A549 (cell line): ENCODE data around the gene P4HA2. TPM values are rescaled to one million over a fixed set of nuclear protein-coding genes. Genes with fewer than 3 reads are reported as not detected.

ENCODE experiments used
- ATAC-seq, 2 experiments: fragments of 200-7000 bp in 1 of 2; fragments of >200 bp in 1 of 2; cut with Nextera tagmentation in 1 of 2; cut with Tn5 transposase in 1 of 2; 3 replicates each; pipeline versions ENCODE4 v1.8.0 to v1.9.1; 2018 to 2020; ENCODE audit warnings: mild to moderate bottlenecking in 1 of 2, moderate library complexity in 1 of 2
- CTCF ChIA-PET: fragments of 300-600 bp; sonication (Branson Sonifier 250); formaldehyde crosslinking; extraction: SDS; loops from one replicate; lab custom pipeline; 2021; ENCODE audit warnings: antibody characterized with exemption, inconsistent platforms; lab: Yijun Ruan, JAX
- POLR2A ChIA-PET: fragments of 350-600 bp; formaldehyde crosslinking; extraction: SDS; loops from one replicate; lab custom pipeline; 2021; ENCODE audit warnings: antibody characterized with exemption, inconsistent platforms; lab: Yijun Ruan, JAX
- DNase-seq, 2 experiments: peaks; one replicate each; pipeline versions ENCODE4 v3.0.0 to v3.0.0-alpha.2; 2011 to 2016; ENCODE audit warnings: low read depth in 1 of 2, low spot score in 1 of 2
- FAIRE-seq: peaks from 2 replicates; lab custom pipeline; 2011; peaks lifted over from hg19 to GRCh38; lab: Jason Lieb, UNC
- H3K27ac ChIP-seq, 2 experiments: fragments of >200 bp; sonication (Bioruptor Twin); formaldehyde crosslinking; 3 replicates each; pipeline ENCODE4 v1.5.1; 2016 to 2017
- H3K4me1 ChIP-seq: fragments of >200 bp; sonication (Bioruptor Twin); formaldehyde crosslinking; 3 replicates; pipeline ENCODE4 v1.6.1; 2016
- H3K4me2 ChIP-seq: fragments of >200 bp; sonication (Bioruptor Twin); formaldehyde crosslinking; 3 replicates; pipeline ENCODE4 v1.6.1; 2016
- H3K4me3 ChIP-seq: fragments of >200 bp; sonication (Bioruptor Twin); formaldehyde crosslinking; 3 replicates; pipeline ENCODE4 v1.5.1; 2016
- H3K9me3 ChIP-seq: fragments of >200 bp; sonication (Bioruptor Twin); formaldehyde crosslinking; 3 replicates; pipeline ENCODE4 v1.6.1; 2016
- CBX2 ChIP-seq: fragments of 200-600 bp; sonication (generic); IDR thresholded peaks from 2 replicates; pipeline ENCODE4 v1.6.1; 2016; ENCODE audit warnings: low read depth, mild to moderate bottlenecking, borderline replicate concordance
- CBX8 ChIP-seq: fragments of 200-600 bp; sonication (generic); IDR thresholded peaks from 2 replicates; pipeline ENCODE4 v1.6.1; 2016
- CTCF ChIP-seq: fragments of >200 bp; sonication (Bioruptor Twin); formaldehyde crosslinking; IDR thresholded peaks from 3 replicates; pipeline ENCODE4 v1.5.1; 2016
- E2F6 ChIP-seq: IDR thresholded peaks from 2 replicates; pipeline ENCODE4 v1.6.1; 2012; ENCODE audit warnings: low read depth, borderline replicate concordance
- ELK1 ChIP-seq: fragments of 150-350 bp; IDR thresholded peaks from 2 replicates; pipeline ENCODE4 v1.6.1; 2014; ENCODE audit warnings: low read depth, mild to moderate bottlenecking, low read length
- FOSL2 ChIP-seq, 2 experiments: fragments of 450-650 bp in 1 of 2; fragments of >200 bp in 1 of 2; sonication (Bioruptor Twin) in 1 of 2; formaldehyde crosslinking; IDR thresholded peaks; 2 replicates each; pipeline versions ENCODE4 v1.5.0 to v1.6.1; 2016 to 2020; ENCODE audit warnings: mild to moderate bottlenecking in 1 of 2, moderate library complexity in 1 of 2
- FOXS1 ChIP-seq: fragments of 250-450 bp; sonication (Bioruptor Pico); IDR thresholded peaks from 2 replicates; pipeline ENCODE4 v1.5.0; 2020; ENCODE audit warnings: mild to moderate bottlenecking, moderate library complexity
- HES2 ChIP-seq: fragments of >200 bp; sonication (Bioruptor Twin); formaldehyde crosslinking; IDR thresholded peaks from 2 replicates; pipeline ENCODE4 v1.6.1; 2016
- HMGXB4 ChIP-seq: fragments of 250-450 bp; sonication (Bioruptor Pico); IDR thresholded peaks from 2 replicates; pipeline ENCODE4 v1.5.0; 2021; ENCODE audit warnings: mild to moderate bottlenecking, moderate library complexity, borderline replicate concordance
- HOXA7 ChIP-seq: fragments of 250-450 bp; sonication (Bioruptor Pico); IDR thresholded peaks from 2 replicates; pipeline ENCODE4 v1.5.0; 2020; ENCODE audit warnings: mild to moderate bottlenecking, moderate library complexity
- HOXB13 ChIP-seq: fragments of 250-450 bp; sonication (Bioruptor Pico); IDR thresholded peaks from 2 replicates; pipeline ENCODE4 v1.5.0; 2020; ENCODE audit warnings: low read depth, mild to moderate bottlenecking, moderate library complexity
- KDM1A ChIP-seq: fragments of 200-600 bp; sonication (generic); IDR thresholded peaks from 2 replicates; pipeline ENCODE4 v1.6.1; 2016; ENCODE audit warnings: low read depth, mild to moderate bottlenecking
- MAFK ChIP-seq: fragments of 450-650 bp; IDR thresholded peaks from 2 replicates; pipeline ENCODE4 v1.6.1; 2014; ENCODE audit not compliant: partially characterized antibody
- MAX ChIP-seq: IDR thresholded peaks from 2 replicates; pipeline ENCODE4 v1.6.1; 2012
- NFE2L2 ChIP-seq: fragments of 150-350 bp; conservative IDR thresholded peaks from 2 replicates; pipeline ENCODE4 v1.6.1; 2014; ENCODE audit warnings: low read length
- POLR2AphosphoS2 ChIP-seq: conservative IDR thresholded peaks from 2 replicates; pipeline ENCODE4 v1.6.1; 2012; ENCODE audit warnings: low read length, improper control_type of control experiment, inconsistent platforms
- RAD21 ChIP-seq, 2 experiments: fragments of >200 bp in 1 of 2; sonication (Bioruptor Twin) in 1 of 2; formaldehyde crosslinking in 1 of 2; IDR thresholded peaks in 1 of 2; conservative IDR thresholded peaks in 1 of 2; 2 replicates in 1 of 2; 3 replicates in 1 of 2; pipeline ENCODE4 v1.6.1; 2012 to 2018; ENCODE audit warnings: inconsistent platforms in 1 of 2
- RARB ChIP-seq: fragments of 250-450 bp; sonication (Bioruptor Pico); IDR thresholded peaks from 2 replicates; pipeline ENCODE4 v1.8.0; 2021; ENCODE audit warnings: mild to moderate bottlenecking, moderate library complexity
- REST ChIP-seq: fragments of 200-600 bp; sonication (generic); IDR thresholded peaks from 2 replicates; pipeline ENCODE4 v1.6.1; 2016; ENCODE audit warnings: antibody characterized with exemption, mild to moderate bottlenecking, moderate library complexity
- RFX5 ChIP-seq: fragments of 450-650 bp; IDR thresholded peaks from 2 replicates; pipeline ENCODE4 v1.7.1; 2014; ENCODE audit warnings: antibody characterized with exemption, mild to moderate bottlenecking, moderate library complexity
- SREBF2 ChIP-seq: fragments of 450-650 bp; IDR thresholded peaks from 2 replicates; pipeline ENCODE4 v1.6.1; 2014; ENCODE audit warnings: mild to moderate bottlenecking, moderate library complexity
- TP53 ChIP-seq: fragments of 250-450 bp; sonication (Bioruptor Pico); IDR thresholded peaks from 2 replicates; pipeline ENCODE4 v1.5.0; 2021; ENCODE audit warnings: mild to moderate bottlenecking, moderate library complexity
- USF2 ChIP-seq: fragments of 450-650 bp; IDR thresholded peaks from 2 replicates; pipeline ENCODE4 v1.6.1; 2014; ENCODE audit warnings: antibody characterized with exemption
- ZFP36 ChIP-seq: fragments of 450-650 bp; IDR thresholded peaks from 2 replicates; pipeline ENCODE4 v1.6.1; 2014; ENCODE audit warnings: borderline replicate concordance; ENCODE audit not compliant: partially characterized antibody
- ZSCAN20 ChIP-seq: fragments of 250-450 bp; sonication (Bioruptor Pico); IDR thresholded peaks from 2 replicates; pipeline ENCODE4 v1.8.0; 2022; ENCODE audit warnings: mild to moderate bottlenecking, moderate library complexity
- WGBS: methylation state at CpG from one replicate; pipeline ENCODE4 v1.1.6; 2017; ENCODE audit errors: missing lambda C conversion rate; 5-methylcytosine and 5-hydroxymethylcytosine counted together
- polyA plus RNA-seq, 4 experiments: library from polyadenylated mRNA; depleted of rRNA in 3 of 4; stranded (reverse); fragments of >200 nt; fragmentation: RNase III in 1 of 4; extraction: RNeasy Plus Mini Kit Qiagen cat#74134 plus additional on column Dnase treatment in 1 of 4; gene quantifications; 2 replicates in 3 of 4; 3 replicates in 1 of 4; pipeline ENCODE4 v1.2.3, GENCODE V29; 2011 to 2017

The P4HA2 gene
- polyA plus RNA-seq, 2 of the 4 experiments (the other 2 are of a cell fraction), result 36.4 to 45.0 TPM

- ChIA-PET CTCF (interaction anchor here (1.4 to 3.0 kb wide), 3 partner anchors 9 to 17 kb away, joined by 4 to 13 read pairs (median 5); no protein-coding TSS in a partner anchor), POLR2A (no interaction called here)
- H3K4me3 ChIP-seq, result no peak overlapping the region
- FAIRE-seq, result no peak
- no peak for DNase-seq
- H3K27ac ChIP-seq, result no peak overlapping the region
- ATAC-seq, result no peak
- peaks cover 22% of the 10 kb centered on the region for H3K4me1 ChIP-seq
- no peaks in the 10 kb centered on the region for H3K9me3 ChIP-seq
- 97% methylated on average over 4 of the region's 4 CpGs for WGBS
- TF ChIP-seq USF2, result no peak
- TF ChIP-seq FOXS1, result no peak
- TF ChIP-seq ZSCAN20, result no peak
- no peak for TF ChIP-seq RARB (CRISPR knock-in tag)
- no peak for TF ChIP-seq TP53
- TF ChIP-seq MAFK, result no peak
- TF ChIP-seq HES2, result no peak
- no peak for TF ChIP-seq SREBF2
- TF ChIP-seq ZFP36, result no peak
- TF ChIP-seq CBX2, result no peak
- no peak for TF ChIP-seq FOSL2 (IDR thresholded peaks at IDR 0.05)
- TF ChIP-seq FOSL2 (CRISPR knock-in tag; IDR thresholded peaks at IDR 0.05), result no peak
- no peak for TF ChIP-seq HOXB13 (CRISPR knock-in tag)
- no peak for TF ChIP-seq CTCF
- TF ChIP-seq MAX, result no peak
- no peak for TF ChIP-seq ELK1
- TF ChIP-seq HOXA7 (CRISPR knock-in tag), result no peak
- no peak overlapping the region for H3K4me2 ChIP-seq
Observed at GRCh38 chr5:132256086-132256782, 28.6 kb upstream of the P4HA2 start.

GRCh38 chr5:132254321-132254977, 26.8 kb upstream of the P4HA2 start:
- H3K9me3 ChIP-seq, result no peaks in the 10 kb centered on the region
- DNase-seq (no peak), ATAC-seq (no peak), FAIRE-seq (no peak)
- peaks cover 8% of the 10 kb centered on the region; the same call in 2 of the 3 replicates for H3K4me1 ChIP-seq
- no peak overlapping the region for H3K4me3 ChIP-seq
- POLR2A ChIA-PET, result no interaction called here
- no peak overlapping the region for H3K27ac ChIP-seq
- H3K4me2 ChIP-seq, result no peak overlapping the region
- 51% methylated on average over 6 of the region's 7 CpGs for WGBS
- CTCF ChIA-PET, result interaction anchor here (1.2 to 3.0 kb wide), 5 partner anchors 10 to 189 kb away, joined by 3 to 13 read pairs (median 5); no protein-coding TSS in a partner anchor
- TF ChIP-seq CBX8 (no peak), FOXS1 (no peak), NFE2L2 (no peak), HMGXB4 (CRISPR knock-in tag) (no peak), RFX5 (no peak), E2F6 (no peak), POLR2AphosphoS2 (no peak), ZSCAN20 (no peak), RAD21 (conservative IDR thresholded peaks at IDR 0.05 in 1 of 2, IDR thresholded peaks at IDR 0.05 in 1 of 2) (no peak), REST (no peak), KDM1A (no peak)
